Right forelimb (tissue), 1 donor: ENCODE results near the gene FBF1.

Experiments used
- DNase-seq: peaks from one replicate; pipeline ENCODE4 v3.0.0-alpha.2; 2018

Gene FBF1

GRCh38 chr17:75913537-75914210 lies 27.2 kb downstream of the FBF1 start:
- DNase-seq: no peak

- DNase-seq: no peak
These were observed 30.1 kb downstream of the FBF1 start for GRCh38 chr17:75910699-75911098.

DNA sequence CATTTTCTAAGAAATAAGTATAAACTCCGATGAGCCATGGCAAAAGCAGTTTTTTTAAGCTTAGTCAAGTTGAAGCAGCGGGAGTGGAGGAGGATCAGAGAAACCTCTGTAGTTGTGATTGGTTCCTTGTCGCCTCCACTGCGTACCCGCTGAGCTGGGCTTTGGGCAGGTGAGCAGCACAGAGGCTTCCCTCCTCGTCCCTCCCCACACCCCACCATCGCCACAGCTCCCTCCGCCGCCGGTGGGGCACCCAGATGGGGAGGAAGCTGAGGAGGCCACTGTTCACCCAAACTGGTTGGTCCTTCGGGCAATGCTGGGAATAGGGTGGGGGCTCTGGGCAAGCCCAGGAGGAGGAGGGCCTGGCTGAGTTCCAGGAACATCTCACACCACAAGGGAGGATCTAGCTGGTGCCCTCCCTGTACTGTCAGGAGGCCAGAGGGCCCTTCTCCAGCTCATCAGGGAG lies 31.0 kb downstream of the FBF1 start:
- no peak for DNase-seq

DNA sequence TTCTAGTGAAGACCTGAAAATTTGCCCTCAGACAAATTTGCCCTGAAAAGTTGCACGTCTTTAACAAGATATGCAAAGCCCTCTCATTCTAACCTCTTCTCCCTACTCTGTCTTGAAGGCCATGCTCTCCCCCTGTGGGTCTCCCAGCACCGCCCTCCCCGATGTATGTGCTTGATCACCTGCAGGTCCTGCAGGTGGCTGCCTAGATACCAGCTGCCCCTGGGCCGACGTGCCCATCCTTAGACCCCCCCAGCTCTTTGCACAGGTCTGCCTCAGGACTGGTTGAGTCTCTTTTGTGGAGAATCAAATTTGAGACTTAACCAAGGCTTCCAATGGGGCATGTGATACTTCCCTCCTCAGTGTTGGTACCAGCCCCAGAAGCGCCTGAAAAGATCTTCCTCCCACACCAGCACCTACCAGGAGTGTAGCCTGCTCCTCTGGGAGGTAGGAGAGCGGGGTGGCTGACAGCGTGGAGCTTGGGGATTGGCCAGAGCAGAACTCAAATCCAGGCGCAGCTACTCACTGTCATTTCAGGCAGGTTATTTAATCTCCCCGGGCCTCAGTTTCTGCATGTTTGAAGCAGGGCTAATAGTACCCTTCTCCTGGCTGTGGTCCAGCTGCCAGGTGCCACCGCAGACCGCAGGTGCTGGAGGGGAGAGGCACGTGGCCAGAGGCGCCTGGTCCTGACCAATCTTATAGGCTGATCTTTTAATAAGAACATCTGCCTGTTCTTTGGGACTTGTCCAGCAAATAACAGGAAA lies 31.6 kb downstream of the FBF1 start:
- no peak for DNase-seq

- no peak for DNase-seq
These were observed 32.6 kb downstream of the FBF1 start for GRCh38 chr17:75908201-75908600.

DNA sequence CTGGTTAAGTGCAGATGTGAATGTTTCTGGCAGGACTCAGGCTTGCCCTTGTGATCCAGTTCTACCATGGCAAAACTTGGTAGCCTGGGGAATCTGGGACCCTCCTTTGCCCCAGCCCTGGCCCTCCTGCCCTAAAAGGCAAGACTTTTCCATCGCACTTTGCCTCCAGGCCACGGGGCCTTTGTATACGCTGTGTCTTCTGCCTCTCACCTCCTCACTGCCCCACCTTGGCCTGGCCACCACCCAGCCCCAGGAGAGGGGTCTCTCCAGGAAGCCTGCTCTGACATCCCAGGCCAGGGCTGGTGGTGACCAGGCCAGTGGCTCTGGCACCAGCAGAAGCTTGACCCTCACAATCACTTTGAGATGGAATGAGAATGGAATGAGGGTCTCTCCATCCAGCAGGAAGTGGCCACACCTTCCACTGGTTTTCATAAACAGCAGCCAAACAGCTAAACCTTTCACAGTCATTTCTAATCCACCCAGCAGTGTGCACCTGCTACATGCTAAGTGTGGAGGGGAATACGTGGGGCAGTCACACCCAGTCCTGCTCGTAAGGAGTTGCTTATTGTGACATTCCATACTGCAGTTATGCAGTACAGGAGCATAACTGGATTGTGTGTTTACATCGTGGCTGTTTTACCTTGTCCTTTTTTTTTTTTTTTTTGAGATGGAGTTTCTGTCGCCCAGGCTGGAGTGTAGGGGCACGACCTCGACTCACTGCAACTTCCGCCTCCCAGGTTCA lies 34.5 kb downstream of the FBF1 start:
- no peak for DNase-seq

DNA sequence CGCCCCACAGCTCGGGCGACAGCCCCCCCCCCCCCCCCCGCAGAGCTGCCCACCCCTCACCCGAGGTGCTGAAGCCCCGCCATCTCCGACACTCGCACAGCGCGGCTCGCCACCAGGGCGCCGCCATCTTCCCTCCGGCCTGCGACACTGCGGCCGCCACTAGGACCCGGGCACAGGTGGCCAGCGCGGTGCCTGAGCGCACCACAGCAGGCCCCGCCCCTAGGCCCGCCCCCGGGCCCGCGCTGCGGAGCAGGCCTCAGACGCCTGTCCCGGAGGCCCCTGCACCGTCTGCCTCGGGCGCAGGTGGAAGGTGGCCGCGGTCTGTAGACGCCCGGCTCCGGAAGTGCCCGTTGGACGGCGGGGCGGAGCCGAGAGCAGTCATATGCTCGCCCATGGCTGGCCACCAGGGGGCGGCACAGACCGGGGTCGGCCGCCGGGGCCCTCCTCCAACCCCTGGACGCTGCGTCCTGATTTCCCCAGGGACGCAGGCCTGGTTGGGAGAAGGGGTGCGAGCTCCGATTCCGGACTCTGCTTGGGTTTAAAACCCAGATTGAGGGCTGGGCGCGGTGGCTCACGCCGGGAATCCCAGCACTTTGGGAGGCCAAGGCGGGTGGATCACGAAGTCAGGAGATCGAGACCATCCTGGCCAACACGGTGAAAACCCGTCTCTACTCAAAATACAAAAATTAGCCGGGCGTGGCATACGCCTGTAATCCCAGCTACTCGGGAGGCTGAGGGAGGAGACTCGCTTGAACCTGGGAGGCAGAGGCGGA lies 35.9 kb downstream of the FBF1 start, which contains the start of gene MRPL38:
TSS of gene MRPL38 (minus strand) at position 136 of the 773 bp plus-strand sequence. CDS start at position 127, 9 bp downstream.
- peak; percentile 95 for DNase-seq

DNA sequence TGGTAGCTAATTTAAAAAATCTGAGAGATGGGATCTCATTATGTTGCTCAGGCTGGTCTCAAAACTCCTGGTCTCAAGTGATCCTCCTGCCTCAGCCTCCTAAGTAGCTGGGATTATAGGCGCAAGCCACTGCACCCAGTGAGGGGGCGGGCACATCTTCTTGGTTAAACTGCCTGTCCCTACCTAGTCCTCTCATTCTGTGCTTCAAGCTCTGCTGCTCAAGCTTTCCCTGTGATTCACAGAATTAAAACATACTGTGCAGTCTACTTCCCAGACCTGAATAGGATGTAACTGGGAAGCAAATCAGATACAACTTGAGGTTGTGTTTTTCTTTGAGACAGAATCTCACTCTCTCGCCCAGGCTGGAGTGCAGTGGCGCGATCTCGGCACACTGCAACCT lies 38.4 kb downstream of the FBF1 start:
- DNase-seq: no peak

GRCh38 chr17:75901727-75902126 lies 39.1 kb downstream of the FBF1 start:
- no peak for DNase-seq

DNA sequence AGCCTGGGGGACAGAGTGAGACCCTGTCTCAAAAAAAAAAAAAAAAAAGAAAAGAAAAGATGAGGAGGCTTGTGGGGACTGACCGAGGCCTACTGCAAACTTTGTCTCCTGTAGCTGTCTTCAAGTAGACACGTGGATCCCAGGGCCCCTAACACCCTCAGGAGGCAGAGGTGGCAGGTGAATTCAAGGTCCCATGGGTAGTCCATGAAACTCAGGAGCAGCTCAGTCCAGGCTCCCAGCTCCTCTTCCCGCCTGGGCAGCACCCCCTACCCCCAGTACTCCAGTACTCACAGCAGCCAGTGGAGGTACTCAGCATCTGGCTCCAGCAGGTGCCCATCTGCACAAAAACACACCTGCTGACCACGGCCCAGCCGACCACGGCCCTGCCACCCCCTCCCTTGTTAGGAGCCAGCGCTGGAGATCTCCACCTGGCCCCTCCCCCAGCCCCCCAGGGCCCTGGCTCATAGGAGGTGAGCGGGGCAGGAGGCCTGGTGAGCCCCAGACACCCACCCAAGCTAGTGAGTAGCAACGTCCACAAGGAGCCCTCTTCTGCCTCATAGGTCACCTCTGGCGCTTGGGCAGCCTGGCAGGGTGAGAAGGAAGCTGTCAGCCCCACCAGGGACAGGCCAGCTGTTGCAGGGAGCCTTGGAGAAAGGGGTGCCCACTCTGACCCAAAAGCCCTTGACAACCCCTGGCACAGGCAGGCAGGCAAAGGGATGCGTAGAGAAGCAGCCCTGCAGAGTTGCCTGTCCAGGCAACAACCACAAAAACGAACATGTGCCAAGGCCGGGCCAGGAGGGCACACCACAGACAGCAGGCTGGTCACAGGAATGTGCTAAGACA lies 39.9 kb downstream of the FBF1 start:
- no peak for DNase-seq

- DNase-seq: no peak
These were observed 40.9 kb downstream of the FBF1 start for GRCh38 chr17:75899767-75900468.

GRCh38 chr17:75899353-75899752 lies 41.5 kb downstream of the FBF1 start:
- DNase-seq: no peak

- DNase-seq: no peak
These were observed 42.1 kb downstream of the FBF1 start for GRCh38 chr17:75898791-75899190.

- no peak for DNase-seq
These were observed 42.8 kb downstream of the FBF1 start for GRCh38 chr17:75898065-75898464.

- DNase-seq: no peak
These were observed 43.5 kb downstream of the FBF1 start for GRCh38 chr17:75897160-75898019.

GRCh38 chr17:75896415-75897159 lies 44.3 kb downstream of the FBF1 start, which contains the start of gene TRIM65:
TRIM65 (minus strand) TSS chr17:75896951; CDS start chr17:75896937, 14 bp downstream.
- peak; percentile 90 for DNase-seq

DNA sequence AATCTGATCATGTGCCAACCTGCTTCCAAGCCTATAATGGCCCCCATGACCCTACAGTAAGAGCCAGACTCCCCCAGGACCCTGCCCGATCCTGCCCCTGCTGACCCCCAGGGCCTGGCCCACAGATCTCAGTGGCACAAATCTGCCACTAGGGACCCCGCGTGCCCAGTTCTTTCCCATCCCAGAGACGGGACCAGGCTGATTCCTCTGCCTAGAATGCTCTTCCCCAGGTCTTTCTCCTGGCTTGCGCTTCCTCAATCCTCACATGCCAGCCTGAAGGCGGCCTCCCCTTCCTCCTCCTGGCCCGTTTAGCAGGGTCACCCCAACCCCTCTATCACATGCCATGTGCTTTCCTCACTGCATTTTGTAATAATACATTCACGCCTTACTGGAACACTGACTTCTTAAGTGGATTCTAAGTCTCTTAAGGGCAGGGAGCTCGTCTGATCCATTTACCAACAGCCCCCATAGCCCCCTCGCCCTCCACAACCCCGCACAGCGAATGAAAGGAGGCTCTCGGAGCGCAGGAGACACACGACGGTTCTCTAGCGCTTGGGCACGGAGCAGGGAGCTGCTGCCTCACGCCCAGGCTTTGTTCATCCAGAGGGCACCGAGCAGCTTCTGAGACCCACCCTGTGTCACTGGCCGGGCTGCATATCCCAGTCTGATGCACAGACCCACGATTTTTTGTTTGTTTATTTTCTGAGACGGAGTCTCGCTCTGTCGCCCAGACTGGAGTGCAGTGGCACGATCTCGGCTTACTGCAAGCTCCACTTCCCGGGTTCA lies 45.3 kb downstream of the FBF1 start:
- DNase-seq: no peak

- no peak for DNase-seq
These were observed 46.7 kb downstream of the FBF1 start for GRCh38 chr17:75894049-75894733.
